Nephron progenitor cell (in vitro differentiated cells): ENCODE results near the gene DDIAS.
"Not testable (repeated sequence)": the region's sequence is repeated elsewhere in the genome, so short reads cannot be mapped to it uniquely, and the experiment has no call there.

Experiments
- DNase-seq: peaks from one replicate; pipeline ENCODE4 v3.0.0; 2021
- H3K27ac Mint-ChIP-seq: 2 replicates; pipeline ENCODE4 v1.8.0; 2021; ENCODE audit warnings: mild to moderate bottlenecking, moderate library complexity, mixed read lengths
- H3K27me3 Mint-ChIP-seq: 2 replicates; pipeline ENCODE4 v1.8.0; 2021; ENCODE audit warnings: mild to moderate bottlenecking, low read depth, mixed read lengths; ENCODE audit not compliant: poor library complexity
- H3K36me3 Mint-ChIP-seq: 2 replicates; pipeline ENCODE4 v1.8.0; 2021; ENCODE audit warnings: low read depth, mixed read lengths
- H3K4me1 Mint-ChIP-seq: 2 replicates; pipeline ENCODE4 v1.8.0; 2021; ENCODE audit warnings: mixed read lengths
- H3K4me3 Mint-ChIP-seq: 2 replicates; pipeline ENCODE4 v1.8.0; 2021; ENCODE audit warnings: mild to moderate bottlenecking, moderate library complexity, mixed read lengths
- H3K9me3 Mint-ChIP-seq: 2 replicates; pipeline ENCODE4 v1.8.0; 2021; ENCODE audit warnings: mild to moderate bottlenecking, moderate library complexity, mixed read lengths
- CTCF ChIP-seq: fragments of 200-600 bp; sonication (generic); IDR thresholded peaks from 2 replicates; pipeline ENCODE4 v1.5.0; 2021; ENCODE audit warnings: antibody characterized with exemption

The DDIAS gene

GRCh38 chr11:82922396-82923173, 21.0 kb downstream of the DDIAS start:
- not testable (repeated sequence) for H3K27ac Mint-ChIP-seq
- H3K9me3 Mint-ChIP-seq = peaks cover 24% of the 10 kb centered on the region

DNA sequence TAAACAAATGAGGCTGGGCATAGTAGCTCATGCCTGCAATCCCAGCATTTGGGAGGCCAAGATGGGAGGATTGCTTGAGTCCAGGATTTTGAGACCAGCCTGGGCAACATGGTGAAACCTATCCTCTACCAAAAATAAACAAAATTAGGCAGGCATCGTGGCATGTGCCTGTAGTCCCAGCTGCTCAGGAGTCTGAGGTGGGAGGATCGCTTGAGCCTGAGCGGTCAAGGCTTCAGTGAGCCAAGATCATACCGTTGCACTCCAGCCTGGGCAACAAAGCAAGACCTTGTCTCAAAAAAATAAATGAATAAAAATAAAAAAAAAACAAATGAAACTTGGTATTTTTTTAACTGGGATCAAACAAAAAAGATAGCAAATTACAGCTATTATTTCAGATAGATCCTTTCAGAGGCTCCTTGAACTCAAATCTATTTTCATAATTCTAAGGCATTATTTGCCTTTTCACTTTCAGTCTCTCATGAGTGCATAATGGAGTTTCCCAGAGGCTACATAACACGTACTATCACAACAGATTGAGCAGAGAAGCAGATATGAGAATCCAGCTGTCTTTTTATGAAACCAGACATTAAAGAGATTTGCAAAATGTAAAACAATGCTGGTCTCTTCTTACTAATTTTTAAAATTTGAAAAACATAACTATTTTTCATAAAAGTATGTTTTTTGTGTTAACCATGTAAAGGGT, 23.1 kb downstream of the DDIAS start:
- no peak for DNase-seq
- no peak overlapping the region for H3K4me3 Mint-ChIP-seq
- H3K9me3 Mint-ChIP-seq = peaks cover 7% of the 10 kb centered on the region
- H3K27me3 Mint-ChIP-seq = no peaks in the 10 kb centered on the region
- H3K27ac Mint-ChIP-seq = no peak overlapping the region
- H3K36me3 Mint-ChIP-seq = peaks cover 59% of the 10 kb centered on the region
- no peak for TF ChIP-seq CTCF
- no peaks in the 10 kb centered on the region for H3K4me1 Mint-ChIP-seq

More at GRCh38 chr11:82922396-82923173, 21.0 kb downstream of the DDIAS start:
- not testable (repeated sequence) for H3K27me3 Mint-ChIP-seq, H3K4me3 Mint-ChIP-seq, DNase-seq, H3K4me1 Mint-ChIP-seq
- H3K36me3 Mint-ChIP-seq = peaks cover 70% of the 10 kb centered on the region

- Mint-ChIP-seq H3K27ac (no peak overlapping the region), H3K9me3 (no peaks in the 10 kb centered on the region), H3K4me3 (no peak overlapping the region), H3K4me1 (no peaks in the 10 kb centered on the region), H3K27me3 (no peaks in the 10 kb centered on the region), H3K36me3 (peaks cover 42% of the 10 kb centered on the region)
- DNase-seq = peak; percentile 16
- TF ChIP-seq CTCF = peak; percentile 77
Observed at GRCh38 chr11:82927264-82927880, 25.8 kb downstream of the DDIAS start.

GRCh38 chr11:82929121-82929520, 27.6 kb downstream of the DDIAS start:
- Mint-ChIP-seq H3K4me3 (no peak overlapping the region), H3K27me3 (no peaks in the 10 kb centered on the region), H3K4me1 (no peaks in the 10 kb centered on the region), H3K27ac (no peak overlapping the region), H3K36me3 (peaks cover 45% of the 10 kb centered on the region), H3K9me3 (no peaks in the 10 kb centered on the region)
- TF ChIP-seq CTCF = no peak
- no peak for DNase-seq

GRCh38 chr11:82930229-82930628, 28.7 kb downstream of the DDIAS start:
- no peak overlapping the region for H3K4me3 Mint-ChIP-seq
- H3K36me3 Mint-ChIP-seq = peaks cover 40% of the 10 kb centered on the region
- TF ChIP-seq CTCF = no peak
- no peaks in the 10 kb centered on the region for H3K4me1 Mint-ChIP-seq
- no peaks in the 10 kb centered on the region for H3K27me3 Mint-ChIP-seq
- H3K27ac Mint-ChIP-seq = no peak overlapping the region
- DNase-seq = no peak
- H3K9me3 Mint-ChIP-seq = no peaks in the 10 kb centered on the region

DNA sequence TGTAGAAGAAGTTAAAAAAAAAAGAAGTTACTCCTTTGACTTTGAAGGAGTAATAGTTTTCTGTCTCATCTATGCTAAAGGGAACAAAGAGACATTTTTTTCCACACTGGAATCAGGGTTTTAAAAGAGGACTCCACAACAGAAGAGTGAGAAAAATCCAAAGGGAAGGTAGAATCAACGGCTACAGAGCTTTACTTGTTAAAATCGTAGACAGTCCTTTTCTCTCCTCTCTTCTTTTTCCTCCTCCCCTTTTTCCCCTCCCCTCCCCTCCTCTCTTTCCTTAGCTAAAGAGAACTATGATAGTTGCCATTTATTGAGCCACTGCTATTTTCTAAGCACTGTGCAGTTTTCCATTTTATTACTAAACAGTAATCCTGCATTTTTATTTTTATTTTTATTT, 29.2 kb downstream of the DDIAS start:
- Mint-ChIP-seq H3K27me3 (no peaks in the 10 kb centered on the region), H3K36me3 (peaks cover 43% of the 10 kb centered on the region), H3K4me3 (no peak overlapping the region), H3K4me1 (no peaks in the 10 kb centered on the region), H3K27ac (no peak overlapping the region), H3K9me3 (no peaks in the 10 kb centered on the region)
- no peak for DNase-seq
- TF ChIP-seq CTCF = no peak
